A549 (cell line): Measurements from ENCODE around the gene GGTLC2. TPM values are rescaled to one million over a fixed set of nuclear protein-coding genes. Genes with fewer than 3 reads are reported as not detected.

Source experiments
- ATAC-seq, 2 experiments: fragments of 200-7000 bp in 1 of 2; fragments of >200 bp in 1 of 2; cut with Nextera tagmentation in 1 of 2; cut with Tn5 transposase in 1 of 2; 3 replicates each; pipeline versions ENCODE4 v1.8.0 to v1.9.1; 2018 to 2020; ENCODE audit warnings: mild to moderate bottlenecking in 1 of 2, moderate library complexity in 1 of 2
- CTCF ChIA-PET: fragments of 300-600 bp; sonication (Branson Sonifier 250); formaldehyde crosslinking; extraction: SDS; loops from one replicate; lab custom pipeline; 2021; ENCODE audit warnings: antibody characterized with exemption, inconsistent platforms; lab: Yijun Ruan, JAX
- POLR2A ChIA-PET: fragments of 350-600 bp; formaldehyde crosslinking; extraction: SDS; loops from one replicate; lab custom pipeline; 2021; ENCODE audit warnings: antibody characterized with exemption, inconsistent platforms; lab: Yijun Ruan, JAX
- DNase-seq, 2 experiments: peaks; one replicate each; pipeline versions ENCODE4 v3.0.0 to v3.0.0-alpha.2; 2011 to 2016; ENCODE audit warnings: low read depth in 1 of 2, low spot score in 1 of 2
- FAIRE-seq: peaks from 2 replicates; lab custom pipeline; 2011; peaks lifted over from hg19 to GRCh38; lab: Jason Lieb, UNC
- H3K27ac ChIP-seq, 2 experiments: fragments of >200 bp; sonication (Bioruptor Twin); formaldehyde crosslinking; 3 replicates each; pipeline ENCODE4 v1.5.1; 2016 to 2017
- H3K4me1 ChIP-seq: fragments of >200 bp; sonication (Bioruptor Twin); formaldehyde crosslinking; 3 replicates; pipeline ENCODE4 v1.6.1; 2016
- H3K4me2 ChIP-seq: fragments of >200 bp; sonication (Bioruptor Twin); formaldehyde crosslinking; 3 replicates; pipeline ENCODE4 v1.6.1; 2016
- H3K4me3 ChIP-seq: fragments of >200 bp; sonication (Bioruptor Twin); formaldehyde crosslinking; 3 replicates; pipeline ENCODE4 v1.5.1; 2016
- H3K9me3 ChIP-seq: fragments of >200 bp; sonication (Bioruptor Twin); formaldehyde crosslinking; 3 replicates; pipeline ENCODE4 v1.6.1; 2016
- CBX2 ChIP-seq: fragments of 200-600 bp; sonication (generic); IDR thresholded peaks from 2 replicates; pipeline ENCODE4 v1.6.1; 2016; ENCODE audit warnings: low read depth, mild to moderate bottlenecking, borderline replicate concordance
- CHD4 ChIP-seq: fragments of 200-600 bp; sonication (generic); IDR thresholded peaks from 2 replicates; pipeline ENCODE4 v1.6.1; 2016; ENCODE audit warnings: antibody characterized with exemption, mild to moderate bottlenecking, borderline replicate concordance
- CTCF ChIP-seq: fragments of >200 bp; sonication (Bioruptor Twin); formaldehyde crosslinking; IDR thresholded peaks from 3 replicates; pipeline ENCODE4 v1.5.1; 2016
- EHMT2 ChIP-seq: fragments of 200-600 bp; sonication (generic); IDR thresholded peaks from 2 replicates; pipeline ENCODE4 v1.6.1; 2016; ENCODE audit warnings: antibody characterized with exemption, low read depth, mild to moderate bottlenecking, moderate library complexity
- ELK1 ChIP-seq: fragments of 150-350 bp; IDR thresholded peaks from 2 replicates; pipeline ENCODE4 v1.6.1; 2014; ENCODE audit warnings: low read depth, mild to moderate bottlenecking, low read length
- EP300 ChIP-seq, 2 experiments: fragments of >200 bp; sonication (Bioruptor Twin); formaldehyde crosslinking; IDR thresholded peaks; 2 replicates in 1 of 2; 3 replicates in 1 of 2; pipeline ENCODE4 v1.6.1; 2016 to 2017
- ESRRA ChIP-seq: fragments of 150-350 bp; IDR thresholded peaks from 2 replicates; pipeline ENCODE4 v1.6.1; 2014; ENCODE audit warnings: mild to moderate bottlenecking, low read length, borderline replicate concordance
- FOSL2 ChIP-seq, 2 experiments: fragments of 450-650 bp in 1 of 2; fragments of >200 bp in 1 of 2; sonication (Bioruptor Twin) in 1 of 2; formaldehyde crosslinking; IDR thresholded peaks; 2 replicates each; pipeline versions ENCODE4 v1.5.0 to v1.6.1; 2016 to 2020; ENCODE audit warnings: mild to moderate bottlenecking in 1 of 2, moderate library complexity in 1 of 2
- HEYL ChIP-seq: fragments of 250-450 bp; sonication (Bioruptor Pico); IDR thresholded peaks from 2 replicates; pipeline ENCODE4 v1.8.0; 2021; ENCODE audit warnings: mild to moderate bottlenecking, moderate library complexity
- HMGXB4 ChIP-seq: fragments of 250-450 bp; sonication (Bioruptor Pico); IDR thresholded peaks from 2 replicates; pipeline ENCODE4 v1.5.0; 2021; ENCODE audit warnings: mild to moderate bottlenecking, moderate library complexity, borderline replicate concordance
- HOXB5 ChIP-seq: fragments of 250-450 bp; sonication (Bioruptor Pico); IDR thresholded peaks from 2 replicates; pipeline ENCODE4 v1.5.0; 2020; ENCODE audit warnings: mild to moderate bottlenecking, moderate library complexity
- KDM1A ChIP-seq: fragments of 200-600 bp; sonication (generic); IDR thresholded peaks from 2 replicates; pipeline ENCODE4 v1.6.1; 2016; ENCODE audit warnings: low read depth, mild to moderate bottlenecking
- PHF8 ChIP-seq: fragments of 200-600 bp; sonication (generic); IDR thresholded peaks from 2 replicates; pipeline ENCODE4 v1.6.1; 2016; ENCODE audit warnings: low read depth, mild to moderate bottlenecking, antibody characterized with exemption, moderate library complexity, borderline replicate concordance
- POLR2A ChIP-seq: IDR thresholded peaks from 2 replicates; pipeline ENCODE4 v1.6.1; 2012; ENCODE audit warnings: mild to moderate bottlenecking, low read length
- RAD21 ChIP-seq, 2 experiments: fragments of >200 bp in 1 of 2; sonication (Bioruptor Twin) in 1 of 2; formaldehyde crosslinking in 1 of 2; IDR thresholded peaks in 1 of 2; conservative IDR thresholded peaks in 1 of 2; 2 replicates in 1 of 2; 3 replicates in 1 of 2; pipeline ENCODE4 v1.6.1; 2012 to 2018; ENCODE audit warnings: inconsistent platforms in 1 of 2
- SREBF2 ChIP-seq: fragments of 450-650 bp; IDR thresholded peaks from 2 replicates; pipeline ENCODE4 v1.6.1; 2014; ENCODE audit warnings: mild to moderate bottlenecking, moderate library complexity
- ZC3H11A ChIP-seq: fragments of 450-650 bp; IDR thresholded peaks from 2 replicates; pipeline ENCODE4 v1.6.1; 2014; ENCODE audit warnings: antibody characterized with exemption, mild to moderate bottlenecking
- ZFP36 ChIP-seq: fragments of 450-650 bp; IDR thresholded peaks from 2 replicates; pipeline ENCODE4 v1.6.1; 2014; ENCODE audit warnings: borderline replicate concordance; ENCODE audit not compliant: partially characterized antibody
- WGBS: methylation state at CpG from one replicate; pipeline ENCODE4 v1.1.6; 2017; ENCODE audit errors: missing lambda C conversion rate; 5-methylcytosine and 5-hydroxymethylcytosine counted together
- polyA plus RNA-seq, 4 experiments: library from polyadenylated mRNA; depleted of rRNA in 3 of 4; stranded (reverse); fragments of >200 nt; fragmentation: RNase III in 1 of 4; extraction: RNeasy Plus Mini Kit Qiagen cat#74134 plus additional on column Dnase treatment in 1 of 4; gene quantifications; 2 replicates in 3 of 4; 3 replicates in 1 of 4; pipeline ENCODE4 v1.2.3, GENCODE V29; 2011 to 2017

Gene GGTLC2
- polyA plus RNA-seq, 2 of the 4 experiments (the other 2 are of a cell fraction): not detected

GRCh38 chr22:22655452-22656290, 11.3 kb downstream of the GGTLC2 start:
- CTCF ChIA-PET: interaction anchor here (1.5 to 1.9 kb wide), 2 partner anchors 32 to 300 kb away, joined by 3 to 6 read pairs; no protein-coding TSS in a partner anchor
- Histone ChIP-seq H3K4me3 (no peak overlapping the region), H3K4me1 (no peaks in the 10 kb centered on the region)
- TF ChIP-seq RAD21 (conservative IDR thresholded peaks at IDR 0.05 in 1 of 2, IDR thresholded peaks at IDR 0.05 in 1 of 2): no peak
- no peak for TF ChIP-seq KDM1A
- TF ChIP-seq POLR2A: no peak
- no peak for TF ChIP-seq SREBF2
- TF ChIP-seq ZC3H11A: no peak
- TF ChIP-seq HOXB5: no peak
- TF ChIP-seq CBX2: no peak
- no peak for TF ChIP-seq ELK1
- no peak for TF ChIP-seq CTCF
- TF ChIP-seq PHF8: no peak
- no peak for TF ChIP-seq FOSL2 (IDR thresholded peaks at IDR 0.05)
- TF ChIP-seq FOSL2 (CRISPR knock-in tag; IDR thresholded peaks at IDR 0.05): no peak
- TF ChIP-seq, all 56 proteins: peak for 0
- no peak for FAIRE-seq
- DNase-seq: no peak
- Histone ChIP-seq H3K4me2 (no peak overlapping the region), H3K27ac (no peak overlapping the region), H3K9me3 (no peaks in the 10 kb centered on the region)
- no peak for ATAC-seq
- POLR2A ChIA-PET: no interaction called here
- WGBS: 34% methylated on average over 7 of the region's 8 CpGs

DNA sequence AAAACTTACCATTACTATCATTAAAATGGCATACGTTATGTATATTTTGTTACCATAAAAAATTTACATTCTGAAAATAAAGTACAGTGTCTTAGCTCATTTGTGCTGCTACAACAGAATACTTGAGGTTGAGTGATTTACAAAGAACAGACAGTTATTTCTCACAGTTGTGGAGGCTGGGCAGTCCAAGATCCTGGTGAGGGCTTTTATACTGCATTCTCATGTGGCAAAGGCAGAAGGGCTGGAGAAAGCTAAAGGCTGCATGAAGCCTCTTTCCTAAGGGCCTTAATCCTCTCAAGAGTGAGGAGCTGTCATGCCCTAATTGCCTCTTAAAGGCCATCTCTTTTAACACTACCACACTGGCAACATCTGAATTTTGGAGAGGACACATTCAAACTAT, 13.3 kb downstream of the GGTLC2 start:
- TF ChIP-seq EP300 (IDR thresholded peaks at IDR 0.05): no peak
- TF ChIP-seq CHD4: no peak
- TF ChIP-seq ZC3H11A: no peak
- no peak for TF ChIP-seq ZFP36
- TF ChIP-seq HMGXB4 (CRISPR knock-in tag): no peak
- TF ChIP-seq EHMT2: no peak
- TF ChIP-seq ESRRA: no peak
- no peak for TF ChIP-seq HEYL (CRISPR knock-in tag)
- Histone ChIP-seq H3K27ac (no peak overlapping the region), H3K4me2 (no peak overlapping the region), H3K9me3 (no peaks in the 10 kb centered on the region), H3K4me1 (no peaks in the 10 kb centered on the region), H3K4me3 (no peak overlapping the region)
- ATAC-seq: no peak
- no peak for DNase-seq
- WGBS: 77% methylated on average over 1 of the region's 1 CpG
- POLR2A ChIA-PET: no interaction called here
- CTCF ChIA-PET: interaction anchor here (1.0 to 1.4 kb wide), 4 partner anchors 9 to 194 kb away, joined by 3 to 5 read pairs (median 4); no protein-coding TSS in a partner anchor
- FAIRE-seq: no peak
